Neural progenitor cell (in vitro differentiated cells): ENCODE results near the gene CBX8. TPM values are rescaled to one million over a fixed set of nuclear protein-coding genes. Genes with fewer than 3 reads are reported as not detected.
A peak's percentile ranks its signal among the peaks of the same experiment; 100 is the strongest.

ENCODE experiments used
- DNase-seq: peaks from one replicate; pipeline ENCODE4 v3.0.0-alpha.2; 2016; ENCODE audit warnings: low spot score
- H2AFZ ChIP-seq: fragments of 200-600 bp; sonication (generic); replicated peaks from 2 replicates; pipeline ENCODE4 v1.6.1; 2016; ENCODE audit warnings: antibody characterized with exemption
- H3F3A ChIP-seq: fragments of 200-600 bp; sonication (generic); 2 replicates; pipeline ENCODE4 v1.6.1; 2016; ENCODE audit warnings: antibody characterized with exemption, low read depth
- H3K27ac ChIP-seq: fragments of 200-600 bp; sonication (generic); 2 replicates; pipeline ENCODE4 v1.5.1; 2016; ENCODE audit warnings: mild to moderate bottlenecking
- H3K27me3 ChIP-seq: fragments of 200-600 bp; sonication (generic); 2 replicates; pipeline ENCODE4 v1.6.1; 2016; ENCODE audit warnings: mild to moderate bottlenecking, moderate library complexity
- H3K36me3 ChIP-seq: fragments of 200-600 bp; sonication (generic); 2 replicates; pipeline ENCODE4 v1.5.1; 2016
- H3K4me1 ChIP-seq: fragments of 200-600 bp; sonication (generic); 2 replicates; pipeline ENCODE4 v1.6.1; 2016; ENCODE audit warnings: mixed run types
- H3K4me2 ChIP-seq: fragments of 200-600 bp; sonication (generic); 2 replicates; pipeline ENCODE4 v1.6.1; 2016
- H3K4me3 ChIP-seq: fragments of 200-600 bp; sonication (generic); 2 replicates; pipeline ENCODE4 v1.5.1; 2016
- H3K79me2 ChIP-seq: fragments of 200-600 bp; sonication (generic); 2 replicates; pipeline ENCODE4 v1.6.1; 2016; ENCODE audit warnings: low read depth
- H3K9ac ChIP-seq: fragments of 200-600 bp; sonication (generic); 2 replicates; pipeline ENCODE4 v1.6.1; 2016
- H3K9me3 ChIP-seq: fragments of 200-600 bp; sonication (generic); 2 replicates; pipeline ENCODE4 v1.5.1; 2016; ENCODE audit warnings: low read depth
- H4K20me1 ChIP-seq: fragments of 200-600 bp; sonication (generic); 2 replicates; pipeline ENCODE4 v1.6.1; 2016; ENCODE audit warnings: low read depth
- H3K27ac Mint-ChIP-seq: 3 replicates; pipeline ENCODE4 v1.8.0; 2021; ENCODE audit warnings: mixed read lengths
- H3K27me3 Mint-ChIP-seq: 2 replicates; pipeline ENCODE4 v1.8.0; 2022; ENCODE audit warnings: low read depth, mild to moderate bottlenecking, inconsistent platforms, moderate library complexity, mixed read lengths; ENCODE audit not compliant: insufficient read depth
- H3K36me3 Mint-ChIP-seq: 3 replicates; pipeline ENCODE4 v1.8.0; 2021; ENCODE audit warnings: mixed read lengths
- H3K4me1 Mint-ChIP-seq: 3 replicates; pipeline ENCODE4 v1.8.0; 2021; ENCODE audit warnings: mixed read lengths
- H3K4me3 Mint-ChIP-seq: 3 replicates; pipeline ENCODE4 v1.8.0; 2021; ENCODE audit warnings: mild to moderate bottlenecking, moderate library complexity, mixed read lengths
- H3K9me3 Mint-ChIP-seq: 3 replicates; pipeline ENCODE4 v1.8.0; 2020; ENCODE audit warnings: mixed read lengths
- CTCF ChIP-seq: fragments of 200-600 bp; sonication (generic); IDR thresholded peaks from 2 replicates; pipeline ENCODE4 v1.5.1; 2017; ENCODE audit warnings: antibody characterized with exemption, mild to moderate bottlenecking
- EZH2 ChIP-seq: fragments of 200-600 bp; sonication (generic); IDR thresholded peaks from 2 replicates; pipeline ENCODE4 v1.6.1; 2017; ENCODE audit warnings: antibody characterized with exemption, mild to moderate bottlenecking, moderate library complexity
- EZH2phosphoT487 ChIP-seq: fragments of 200-600 bp; sonication (generic); IDR thresholded peaks from 2 replicates; pipeline ENCODE4 v1.6.1; 2017; ENCODE audit warnings: antibody characterized with exemption
- total RNA-seq: library from RNA; depleted of rRNA; stranded (reverse); fragments of >200 nt; gene quantifications from 2 replicates; pipeline ENCODE4 v1.2.3, GENCODE V29; 2015; ENCODE audit warnings: low replicate concordance

Gene CBX8
- total RNA-seq, 1 donor from 2014 or later = 2.8 TPM

- H4K20me1 ChIP-seq = peaks cover 93% of the 10 kb centered on the region
- DNase-seq = peak; percentile 84
- Mint-ChIP-seq H3K4me1 (peaks cover 49% of the 10 kb centered on the region), H3K27me3 (peaks cover 46% of the 10 kb centered on the region), H3K4me3 (peak overlapping the region; percentile 62), H3K27ac (no peak overlapping the region), H3K36me3 (peaks cover 7% of the 10 kb centered on the region), H3K9me3 (no peaks in the 10 kb centered on the region)
- no peaks in the 10 kb centered on the region for H3K9me3 ChIP-seq
- peaks cover 76% of the 10 kb centered on the region for H3F3A ChIP-seq
- peaks cover 38% of the 10 kb centered on the region for H3K4me1 ChIP-seq
- H3K9ac ChIP-seq = no peak overlapping the region
- H2AFZ ChIP-seq = peak overlapping the region; percentile 66
- H3K27me3 ChIP-seq = peaks cover 83% of the 10 kb centered on the region
- no peaks in the 10 kb centered on the region for H3K79me2 ChIP-seq
- peak overlapping the region; percentile 85 for H3K4me2 ChIP-seq
- H3K4me3 ChIP-seq = peak overlapping the region; percentile 54
- H3K27ac ChIP-seq = no peak overlapping the region
- peak; percentile 89 for TF ChIP-seq EZH2
- TF ChIP-seq EZH2phosphoT487 = peak; percentile 83
- peak; percentile 83 for TF ChIP-seq CTCF
- no peaks in the 10 kb centered on the region for H3K36me3 ChIP-seq
These were observed 6.7 kb downstream of the CBX8 start for GRCh38 chr17:79789943-79790804.

GRCh38 chr17:79788989-79789942 lies 7.6 kb downstream of the CBX8 start:
- Histone ChIP-seq H3K27me3 (peaks cover 73% of the 10 kb centered on the region), H4K20me1 (peaks cover 93% of the 10 kb centered on the region), H3K36me3 (no peaks in the 10 kb centered on the region), H3K4me1 (peaks cover 34% of the 10 kb centered on the region), H3K9ac (no peak overlapping the region), H3K79me2 (no peaks in the 10 kb centered on the region), H2AFZ (peak overlapping the region; percentile 66), H3K4me2 (peak overlapping the region; percentile 85), H3K27ac (no peak overlapping the region), H3F3A (peaks cover 76% of the 10 kb centered on the region), H3K9me3 (no peaks in the 10 kb centered on the region), H3K4me3 (peak overlapping the region; percentile 54)
- Mint-ChIP-seq H3K4me3 (peak overlapping the region; percentile 78), H3K9me3 (no peaks in the 10 kb centered on the region), H3K36me3 (peaks cover 8% of the 10 kb centered on the region), H3K4me1 (peaks cover 46% of the 10 kb centered on the region), H3K27ac (no peak overlapping the region), H3K27me3 (peaks cover 46% of the 10 kb centered on the region)
- peak; percentile 91 for DNase-seq
- TF ChIP-seq CTCF (no peak), EZH2phosphoT487 (no peak), EZH2 (no peak)

GRCh38 chr17:79788455-79788854 lies 8.4 kb downstream of the CBX8 start:
- peaks cover 68% of the 10 kb centered on the region for H3F3A ChIP-seq
- H3K27me3 ChIP-seq = peaks cover 65% of the 10 kb centered on the region
- DNase-seq = no peak
- no peaks in the 10 kb centered on the region for H3K36me3 ChIP-seq
- no peak overlapping the region for H2AFZ ChIP-seq
- H3K4me3 Mint-ChIP-seq = peak overlapping the region; percentile 22
- H3K4me1 Mint-ChIP-seq = peaks cover 40% of the 10 kb centered on the region
- no peak overlapping the region for H3K27ac Mint-ChIP-seq
- no peak overlapping the region for H3K4me3 ChIP-seq
- peak overlapping the region; percentile 85 for H3K4me2 ChIP-seq
- H3K27me3 Mint-ChIP-seq = peaks cover 40% of the 10 kb centered on the region
- no peaks in the 10 kb centered on the region for H3K9me3 Mint-ChIP-seq
- H3K4me1 ChIP-seq = peaks cover 26% of the 10 kb centered on the region
- H3K79me2 ChIP-seq = no peaks in the 10 kb centered on the region
- H3K27ac ChIP-seq = no peak overlapping the region
- no peaks in the 10 kb centered on the region for H3K9me3 ChIP-seq
- no peak for TF ChIP-seq EZH2
- no peak for TF ChIP-seq CTCF
- no peak for TF ChIP-seq EZH2phosphoT487
- H4K20me1 ChIP-seq = peaks cover 93% of the 10 kb centered on the region
- H3K9ac ChIP-seq = no peak overlapping the region
- peaks cover 10% of the 10 kb centered on the region for H3K36me3 Mint-ChIP-seq
